Stimulated activated CD8-positive, alpha-beta memory T cell treated with anti-CD3 and anti-CD28 coated beads, Interleukin-12 subunit alpha, Interleukin-12 subunit beta, amount 100 ng/mL, for 24 hours (primary cell): ENCODE results near the gene ZNF512B.
"Not testable (repeated sequence)": the region's sequence is repeated elsewhere in the genome, so short reads cannot be mapped to it uniquely, and the experiment has no call there.

Experiments used
- DNase-seq: peaks from one replicate; pipeline ENCODE4 v3.0.0-alpha.2; 2020; ENCODE audit errors: extremely low read depth

Gene ZNF512B

GRCh38 chr20:63977739-63978276 is 8.1 kb upstream of the ZNF512B start:
- DNase-seq: no peak

- no peak for DNase-seq
Measured at GRCh38 chr20:63976980-63977738, 7.4 kb upstream of the ZNF512B start.

GRCh38 chr20:63976511-63976910 is 6.8 kb upstream of the ZNF512B start:
- DNase-seq: not testable (repeated sequence)

GRCh38 chr20:63974402-63975200 is 4.9 kb upstream of the ZNF512B start:
- no peak for DNase-seq

- no peak for DNase-seq
Measured at GRCh38 chr20:63973636-63974401, 4.1 kb upstream of the ZNF512B start.

- DNase-seq: no peak
Measured at GRCh38 chr20:63973160-63973479, 3.4 kb upstream of the ZNF512B start.

- DNase-seq: no peak
Measured at GRCh38 chr20:63972312-63973159, 2.8 kb upstream of the ZNF512B start.

- DNase-seq: not testable (repeated sequence)
Measured at GRCh38 chr20:63971960-63972311, 2.2 kb upstream of the ZNF512B start.

- DNase-seq: no peak
Measured at GRCh38 chr20:63970714-63971431, 1.1 kb upstream of the ZNF512B start.

GRCh38 chr20:63968928-63969760 is 586 bp downstream of the ZNF512B start:
- no peak for DNase-seq

GRCh38 chr20:63968136-63968927 is 1.4 kb downstream of the ZNF512B start:
- no peak for DNase-seq

- DNase-seq: no peak
Measured at GRCh38 chr20:63967330-63968135, 2.2 kb downstream of the ZNF512B start.

- DNase-seq: no peak
Measured at GRCh38 chr20:63966944-63967322, 2.8 kb downstream of the ZNF512B start.

- no peak for DNase-seq
Measured at GRCh38 chr20:63966172-63966943, 3.4 kb downstream of the ZNF512B start.

GRCh38 chr20:63964412-63964811 is 5.3 kb downstream of the ZNF512B start:
- DNase-seq: no peak

- no peak for DNase-seq
Measured at GRCh38 chr20:63963784-63964301, 5.9 kb downstream of the ZNF512B start.

- no peak for DNase-seq
Measured at GRCh38 chr20:63963348-63963741, 6.4 kb downstream of the ZNF512B start.
